Spleen (tissue), 7 donors: Measurements from ENCODE around the gene TFB2M.

Experiments used
- CTCF ChIP-seq, 11 experiments: fragments of 200-600 bp in 7 of 11; fragments of 450-650 bp in 4 of 11; sonication (generic) in 4 of 11; IDR thresholded peaks in 8 of 11; conservative IDR thresholded peaks in 3 of 11; 1 replicate in 7 of 11; 2 replicates in 4 of 11; pipeline versions ENCODE4 v1.4.0 to v1.8.0; 2016 to 2021; ENCODE audit warnings: antibody characterized with exemption in 11 of 11, inconsistent platforms in 4 of 11, mild to moderate bottlenecking in 1 of 11
- POLR2A ChIP-seq, 3 donors: fragments of 450-650 bp; IDR thresholded peaks; one replicate each; pipeline ENCODE4 v1.5.1; 2017; ENCODE audit warnings: antibody characterized with exemption in 3 of 3, mild to moderate bottlenecking in 1 of 3
- donor health status: DM: no; HTN: no; CAD: no; lungs with moderate emphysema.
- donor health status: DM: no; HTN: no; CAD: no.
- donor health status: DM: no; HTN: no; CAD: no.

DNA sequence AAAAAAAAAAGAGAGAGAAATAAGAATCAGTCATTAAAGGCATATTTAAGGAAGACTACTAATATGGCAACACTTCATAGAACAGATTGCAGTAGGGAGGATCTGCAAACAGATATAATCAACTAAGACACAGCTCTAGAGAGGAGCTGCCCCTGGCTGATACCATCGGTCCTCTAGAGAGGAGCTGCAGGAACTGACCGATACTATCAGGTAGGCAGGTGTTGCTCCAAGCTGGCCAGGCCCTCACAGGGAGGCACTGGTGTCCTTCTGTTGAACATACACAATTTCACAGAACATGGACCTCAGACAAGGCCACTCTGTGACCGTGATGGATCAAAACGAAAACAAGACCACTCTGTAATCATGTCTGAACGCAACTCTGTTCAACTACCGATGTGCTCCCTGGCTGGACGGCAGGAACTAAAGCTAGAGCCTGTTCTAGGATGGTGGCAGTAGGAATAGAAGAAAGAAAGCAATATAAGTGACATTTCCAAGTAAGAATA is 74.5 kb downstream of the TFB2M start:
- TF ChIP-seq CTCF (IDR thresholded peaks at IDR 0.05 in 8 of 11, conservative IDR thresholded peaks at IDR 0.05 in 3 of 11) = no peak
- TF ChIP-seq POLR2A (IDR thresholded peaks at IDR 0.05) = no peak
